ENCODE results near the gene CHRM5. TPM values are rescaled to one million over a fixed set of nuclear protein-coding genes. Genes with fewer than 3 reads are reported as not detected.
"Not testable (repeated sequence)": the region's sequence is repeated elsewhere in the genome, so short reads cannot be mapped to it uniquely, and the experiment has no call there.

Gene CHRM5
- polyA plus RNA-seq, 3 donors from 2014 or later, result not detected

GRCh38 chr15:34010921-34011320 is 42.6 kb downstream of the CHRM5 start:
- Mint-ChIP-seq H3K27me3 (ENCODE audit: low read depth in 3 of 3) (peaks cover 0 to 3% (median 2%) of the 10 kb centered on the region in 3 donors), H3K9me3 (no peaks in the 10 kb centered on the region), H3K27ac (no peak overlapping the region), H3K4me1 (no peaks in the 10 kb centered on the region), H3K4me3 (no peak overlapping the region), H3K36me3 (peaks cover 0 to 5% (median 0%) of the 10 kb centered on the region in 3 donors)
- no peak for DNase-seq

- H3K9me3 Mint-ChIP-seq, result no peaks in the 10 kb centered on the region
- H3K27ac Mint-ChIP-seq, result no peak overlapping the region
- no peaks in the 10 kb centered on the region for H3K4me1 Mint-ChIP-seq
- no peak for DNase-seq
- no peak overlapping the region for H3K4me3 Mint-ChIP-seq
- H3K36me3 Mint-ChIP-seq, result peaks cover 0 to 5% (median 0%) of the 10 kb centered on the region in 3 donors
- peaks cover 0 to 3% (median 2%) of the 10 kb centered on the region in 3 donors for H3K27me3 Mint-ChIP-seq (ENCODE audit: low read depth in 3 of 3)
Observed at GRCh38 chr15:34011481-34011880, 43.2 kb downstream of the CHRM5 start.

- Mint-ChIP-seq H3K27me3 (ENCODE audit: low read depth in 3 of 3) (peaks cover 2 to 4% (median 3%) of the 10 kb centered on the region in 3 donors), H3K36me3 (peaks cover 0 to 5% (median 0%) of the 10 kb centered on the region in 3 donors), H3K27ac (no peak overlapping the region), H3K4me3 (no peak overlapping the region), H3K9me3 (no peaks in the 10 kb centered on the region), H3K4me1 (no peaks in the 10 kb centered on the region)
- DNase-seq, result no peak
Observed at GRCh38 chr15:34012461-34013028, 44.2 kb downstream of the CHRM5 start.

- Mint-ChIP-seq H3K27me3 (ENCODE audit: low read depth in 3 of 3) (peaks cover 4 to 9% (median 7%) of the 10 kb centered on the region in 3 donors), H3K9me3 (no peaks in the 10 kb centered on the region), H3K36me3 (peaks cover 0 to 5% (median 0%) of the 10 kb centered on the region in 3 donors), H3K4me3 (no peak overlapping the region), H3K27ac (peak overlapping the region in 2 of 6 donors; percentile 5 to 10), H3K4me1 (peaks cover 10 to 11% of the 10 kb centered on the region in 2 donors)
- DNase-seq, result no peak
Observed at GRCh38 chr15:34013746-34014145, 45.4 kb downstream of the CHRM5 start.

GRCh38 chr15:34014556-34014955 is 46.3 kb downstream of the CHRM5 start:
- H3K4me3 Mint-ChIP-seq, result no peak overlapping the region
- peaks cover 4 to 9% (median 7%) of the 10 kb centered on the region in 3 donors for H3K27me3 Mint-ChIP-seq (ENCODE audit: low read depth in 3 of 3)
- peaks cover 11 to 12% of the 10 kb centered on the region in 2 donors for H3K4me1 Mint-ChIP-seq
- no peak for DNase-seq
- peaks cover 0 to 5% (median 0%) of the 10 kb centered on the region in 3 donors for H3K36me3 Mint-ChIP-seq
- no peaks in the 10 kb centered on the region for H3K9me3 Mint-ChIP-seq
- no peak overlapping the region for H3K27ac Mint-ChIP-seq

GRCh38 chr15:34018021-34018645 is 49.8 kb downstream of the CHRM5 start:
- no peaks in the 10 kb centered on the region for H3K9me3 Mint-ChIP-seq
- DNase-seq, result peak; percentile 67 to 74 (median 70)
- H3K27me3 Mint-ChIP-seq (ENCODE audit: low read depth in 3 of 3), result peaks cover 4 to 12% (median 7%) of the 10 kb centered on the region in 3 donors
- peaks cover 0 to 5% (median 1%) of the 10 kb centered on the region in 3 donors for H3K36me3 Mint-ChIP-seq
- H3K4me3 Mint-ChIP-seq, result peak overlapping the region; percentile 67 to 87 (median 83)
- H3K27ac Mint-ChIP-seq, result peak overlapping the region; percentile 58 to 88 (median 80)
- H3K4me1 Mint-ChIP-seq, result peaks cover 12% of the 10 kb centered on the region in 2 donors

GRCh38 chr15:34018738-34019137 is 50.4 kb downstream of the CHRM5 start:
- Mint-ChIP-seq H3K27me3 (ENCODE audit: low read depth in 3 of 3) (peaks cover 4 to 12% (median 5%) of the 10 kb centered on the region in 3 donors), H3K27ac (peak overlapping the region; percentile 58 to 88 (median 80)), H3K4me1 (peaks cover 12% of the 10 kb centered on the region in 2 donors), H3K4me3 (peak overlapping the region; percentile 67 to 87 (median 83))
- DNase-seq, H3K36me3 Mint-ChIP-seq, H3K9me3 Mint-ChIP-seq: not testable (repeated sequence)

GRCh38 chr15:34019369-34019990 is 51.2 kb downstream of the CHRM5 start:
- Mint-ChIP-seq H3K36me3 (peaks cover 0 to 5% (median 0%) of the 10 kb centered on the region in 3 donors), H3K9me3 (no peaks in the 10 kb centered on the region), H3K4me3 (no peak overlapping the region), H3K27me3 (ENCODE audit: low read depth in 3 of 3) (peaks cover 4 to 12% (median 5%) of the 10 kb centered on the region in 3 donors), H3K4me1 (peaks cover 12% of the 10 kb centered on the region in 2 donors), H3K27ac (no peak overlapping the region)
- no peak for DNase-seq

- peaks cover 0 to 5% (median 3%) of the 10 kb centered on the region in 3 donors for H3K36me3 Mint-ChIP-seq
- H3K4me1 Mint-ChIP-seq, result peaks cover 3 to 12% of the 10 kb centered on the region in 2 donors
- H3K27ac Mint-ChIP-seq, result no peak overlapping the region
- peaks cover 0 to 3% (median 0%) of the 10 kb centered on the region in 3 donors for H3K27me3 Mint-ChIP-seq (ENCODE audit: low read depth in 3 of 3)
- DNase-seq, result no peak
- no peak overlapping the region for H3K4me3 Mint-ChIP-seq
- H3K9me3 Mint-ChIP-seq, result peaks cover 0 to 3% (median 0%) of the 10 kb centered on the region in 6 donors
Observed at GRCh38 chr15:34023907-34024306, 55.6 kb downstream of the CHRM5 start.

- Mint-ChIP-seq H3K27ac (no peak overlapping the region), H3K9me3 (peaks cover 0 to 3% (median 0%) of the 10 kb centered on the region in 6 donors), H3K4me1 (peaks cover 3 to 12% of the 10 kb centered on the region in 2 donors), H3K36me3 (peaks cover 0 to 5% (median 3%) of the 10 kb centered on the region in 3 donors), H3K4me3 (no peak overlapping the region), H3K27me3 (ENCODE audit: low read depth in 3 of 3) (peaks cover 0 to 3% (median 0%) of the 10 kb centered on the region in 3 donors)
- DNase-seq, result no peak
Observed at GRCh38 chr15:34025252-34025651, 57.0 kb downstream of the CHRM5 start.

- H3K27ac Mint-ChIP-seq, result peak overlapping the region in 1 of 6 donors; percentile 22
- no peak overlapping the region for H3K4me3 Mint-ChIP-seq
- H3K4me1 Mint-ChIP-seq, result peaks cover 1 to 12% of the 10 kb centered on the region in 2 donors
- peaks cover 0 to 3% (median 0%) of the 10 kb centered on the region in 6 donors for H3K9me3 Mint-ChIP-seq
- no peak for DNase-seq
- H3K36me3 Mint-ChIP-seq, result peaks cover 0 to 5% (median 3%) of the 10 kb centered on the region in 3 donors
- H3K27me3 Mint-ChIP-seq (ENCODE audit: low read depth in 3 of 3), result no peaks in the 10 kb centered on the region
Observed at GRCh38 chr15:34027606-34028005, 59.3 kb downstream of the CHRM5 start.

- Mint-ChIP-seq H3K27ac (no peak overlapping the region), H3K4me1 (peaks cover 0 to 2% of the 10 kb centered on the region in 2 donors), H3K9me3 (peaks cover 0 to 3% (median 0%) of the 10 kb centered on the region in 6 donors), H3K4me3 (no peak overlapping the region), H3K27me3 (ENCODE audit: low read depth in 3 of 3) (no peaks in the 10 kb centered on the region), H3K36me3 (peaks cover 0 to 3% (median 0%) of the 10 kb centered on the region in 3 donors)
- DNase-seq, result no peak
Observed at GRCh38 chr15:34031987-34032760, 63.9 kb downstream of the CHRM5 start.
